ENCODE data around the gene CCR4. TPM values are rescaled to one million over a fixed set of nuclear protein-coding genes. Genes with fewer than 3 reads are reported as not detected.
"Not testable (repeated sequence)": the region's sequence is repeated elsewhere in the genome, so short reads cannot be mapped to it uniquely, and the experiment has no call there.

Gene CCR4
- total RNA-seq, result under 1 TPM; 0.33 to 0.35 TPM

GRCh38 chr3:32951410-32951811 is at the start of gene CCR4:
TSS of gene CCR4 (plus strand) at chr3:32951644. CDS start at chr3:32953423, 1,779 bp downstream.
- DNase-seq (ENCODE audit: low spot score), result no peak
- H3K36me3 ChIP-seq, result no peaks in the 10 kb centered on the region
- no peak within 1 kb of the TSS for H3K4me3 ChIP-seq
- no peaks in the 10 kb centered on the region for H3K9me3 ChIP-seq
- no peak within 1 kb of the TSS for H3K27ac ChIP-seq
- H3K27me3 ChIP-seq, result no peaks in the 10 kb centered on the region
- no peaks in the 10 kb centered on the region for H3K4me1 ChIP-seq
- TF ChIP-seq, protein P1, sequence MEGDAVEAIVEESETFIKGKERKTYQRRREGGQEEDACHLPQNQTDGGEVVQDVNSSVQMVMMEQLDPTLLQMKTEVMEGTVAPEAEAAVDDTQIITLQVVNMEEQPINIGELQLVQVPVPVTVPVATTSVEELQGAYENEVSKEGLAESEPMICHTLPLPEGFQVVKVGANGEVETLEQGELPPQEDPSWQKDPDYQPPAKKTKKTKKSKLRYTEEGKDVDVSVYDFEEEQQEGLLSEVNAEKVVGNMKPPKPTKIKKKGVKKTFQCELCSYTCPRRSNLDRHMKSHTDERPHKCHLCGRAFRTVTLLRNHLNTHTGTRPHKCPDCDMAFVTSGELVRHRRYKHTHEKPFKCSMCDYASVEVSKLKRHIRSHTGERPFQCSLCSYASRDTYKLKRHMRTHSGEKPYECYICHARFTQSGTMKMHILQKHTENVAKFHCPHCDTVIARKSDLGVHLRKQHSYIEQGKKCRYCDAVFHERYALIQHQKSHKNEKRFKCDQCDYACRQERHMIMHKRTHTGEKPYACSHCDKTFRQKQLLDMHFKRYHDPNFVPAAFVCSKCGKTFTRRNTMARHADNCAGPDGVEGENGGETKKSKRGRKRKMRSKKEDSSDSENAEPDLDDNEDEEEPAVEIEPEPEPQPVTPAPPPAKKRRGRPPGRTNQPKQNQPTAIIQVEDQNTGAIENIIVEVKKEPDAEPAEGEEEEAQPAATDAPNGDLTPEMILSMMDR (IDR thresholded peaks at IDR 0.05), result no peak

DNA sequence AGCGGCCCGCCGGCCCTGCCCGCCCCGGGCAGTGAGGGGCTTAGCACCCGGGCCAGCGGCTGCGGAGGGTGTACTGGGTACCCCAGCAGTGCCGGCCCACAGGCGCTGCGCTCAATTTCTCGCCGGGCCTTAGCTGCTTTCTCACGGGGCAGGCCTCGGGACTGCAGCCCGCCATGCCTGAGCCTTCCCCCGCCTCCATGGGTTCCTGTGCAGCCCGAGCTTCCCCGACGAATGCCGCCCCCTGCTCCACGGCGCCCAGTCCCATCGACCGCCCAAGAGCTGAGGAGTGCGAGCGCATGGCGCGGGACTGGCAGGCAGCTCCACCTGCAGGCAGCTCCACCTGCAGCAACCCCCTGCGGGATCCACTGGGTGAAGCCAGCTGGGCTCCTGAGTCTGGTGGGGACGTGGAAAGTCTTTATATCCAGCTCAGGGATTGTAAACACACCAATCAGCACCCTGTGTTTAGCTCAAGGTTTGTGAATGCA is 48.5 kb upstream of the CCR4 start:
- H3K27me3 ChIP-seq; DNase-seq (ENCODE audit: low spot score); H3K27ac ChIP-seq; H3K36me3 ChIP-seq; H3K4me1 ChIP-seq; H3K9me3 ChIP-seq: not testable (repeated sequence)
- TF ChIP-seq, protein P1 (IDR thresholded peaks at IDR 0.05), result peak in 1 of 2 donors; percentile 47
- peak overlapping the region in 1 of 2 donors; percentile 39 for H3K4me3 ChIP-seq

- Histone ChIP-seq H3K4me1 (peaks cover 0 to 4% of the 10 kb centered on the region in 2 donors), H3K36me3 (no peaks in the 10 kb centered on the region), H3K4me3 (no peak overlapping the region), H3K27ac (no peak overlapping the region), H3K9me3 (no peaks in the 10 kb centered on the region), H3K27me3 (no peaks in the 10 kb centered on the region)
- TF ChIP-seq, protein P1 (IDR thresholded peaks at IDR 0.05), result no peak
- no peak for DNase-seq (ENCODE audit: low spot score)
These were observed 47.5 kb upstream of the CCR4 start for GRCh38 chr3:32903953-32904352.

GRCh38 chr3:32909999-32910398 is 41.4 kb upstream of the CCR4 start:
- DNase-seq (ENCODE audit: low spot score), result no peak
- no peak overlapping the region for H3K4me3 ChIP-seq
- no peaks in the 10 kb centered on the region for H3K9me3 ChIP-seq
- H3K36me3 ChIP-seq, result no peaks in the 10 kb centered on the region
- no peaks in the 10 kb centered on the region for H3K27me3 ChIP-seq
- H3K4me1 ChIP-seq, result no peaks in the 10 kb centered on the region
- TF ChIP-seq, protein P1 (IDR thresholded peaks at IDR 0.05), result no peak
- H3K27ac ChIP-seq, result no peak overlapping the region

DNA sequence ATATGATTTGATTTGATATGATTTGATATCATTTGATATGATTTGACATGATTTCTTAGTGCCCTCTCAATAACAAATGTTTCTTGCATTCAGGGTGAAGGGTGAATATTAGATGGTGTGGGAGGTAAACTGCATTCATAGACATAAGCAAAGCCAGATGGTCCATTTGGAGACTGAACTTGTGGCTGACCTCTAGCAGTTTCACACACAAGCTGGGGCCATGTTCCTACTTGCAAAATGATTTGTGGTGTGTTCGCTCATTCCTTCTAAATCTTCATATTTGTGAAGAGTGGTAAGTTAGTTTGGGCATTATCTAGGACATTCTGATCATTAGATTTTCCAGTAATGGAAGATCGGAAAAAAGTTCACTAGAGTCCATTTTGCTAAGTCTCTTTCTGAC is 40.5 kb upstream of the CCR4 start:
- Histone ChIP-seq H3K9me3 (no peaks in the 10 kb centered on the region), H3K4me1 (no peaks in the 10 kb centered on the region), H3K27me3 (no peaks in the 10 kb centered on the region), H3K27ac (no peak overlapping the region), H3K4me3 (no peak overlapping the region), H3K36me3 (no peaks in the 10 kb centered on the region)
- TF ChIP-seq, protein P1 (IDR thresholded peaks at IDR 0.05), result no peak
- no peak for DNase-seq (ENCODE audit: low spot score)

GRCh38 chr3:32912046-32912445 is 39.4 kb upstream of the CCR4 start:
- H3K27me3 ChIP-seq, result no peaks in the 10 kb centered on the region
- TF ChIP-seq, protein P1 (IDR thresholded peaks at IDR 0.05), result no peak
- H3K9me3 ChIP-seq, result no peaks in the 10 kb centered on the region
- no peak overlapping the region for H3K4me3 ChIP-seq
- H3K36me3 ChIP-seq, result no peaks in the 10 kb centered on the region
- H3K4me1 ChIP-seq, result no peaks in the 10 kb centered on the region
- DNase-seq (ENCODE audit: low spot score), result no peak
- no peak overlapping the region for H3K27ac ChIP-seq

Measured in right atrium auricular region (tissue), 2 donors.